Measurements from ENCODE around the gene MYH7.
"Not testable (repeated sequence)": the region's sequence is repeated elsewhere in the genome, so short reads cannot be mapped to it uniquely, and the experiment has no call there.

Gene MYH7

GRCh38 chr14:23386266-23386657 lies 49.2 kb downstream of the MYH7 start:
- not testable (repeated sequence) for DNase-seq (ENCODE audit: low read depth, low spot score)

GRCh38 chr14:23385642-23386265 lies 49.7 kb downstream of the MYH7 start:
- DNase-seq (ENCODE audit: low read depth, low spot score), result no peak

GRCh38 chr14:23385244-23385641 lies 50.2 kb downstream of the MYH7 start:
- no peak for DNase-seq (ENCODE audit: low read depth, low spot score)

GRCh38 chr14:23384364-23385080 lies 50.9 kb downstream of the MYH7 start:
- DNase-seq (ENCODE audit: low read depth, low spot score), result no peak

GRCh38 chr14:23382731-23383440 lies 52.6 kb downstream of the MYH7 start:
- no peak for DNase-seq (ENCODE audit: low read depth, low spot score)

GRCh38 chr14:23382276-23382675 lies 53.2 kb downstream of the MYH7 start:
- no peak for DNase-seq (ENCODE audit: low read depth, low spot score)

GRCh38 chr14:23381871-23382270 lies 53.6 kb downstream of the MYH7 start:
- DNase-seq (ENCODE audit: low read depth, low spot score), result no peak

GRCh38 chr14:23380976-23381375 lies 54.5 kb downstream of the MYH7 start:
- DNase-seq (ENCODE audit: low read depth, low spot score), result no peak

GRCh38 chr14:23380197-23380914 lies 55.1 kb downstream of the MYH7 start:
- no peak for DNase-seq (ENCODE audit: low read depth, low spot score)

GRCh38 chr14:23379366-23380196 lies 55.9 kb downstream of the MYH7 start:
- DNase-seq (ENCODE audit: low read depth, low spot score), result no peak

GRCh38 chr14:23378612-23379220 lies 56.7 kb downstream of the MYH7 start:
- DNase-seq (ENCODE audit: low read depth, low spot score), result no peak

GRCh38 chr14:23377573-23378563 lies 57.6 kb downstream of the MYH7 start:
- no peak for DNase-seq (ENCODE audit: low read depth, low spot score)

- no peak for DNase-seq (ENCODE audit: low read depth, low spot score)
Observed at GRCh38 chr14:23377198-23377550, 58.3 kb downstream of the MYH7 start.

GRCh38 chr14:23376482-23377197 lies 58.8 kb downstream of the MYH7 start, which contains the start of gene CMTM5:
CMTM5 (plus strand) TSS chr14:23377046; CDS start chr14:23377252, 206 bp downstream.
- no peak for DNase-seq (ENCODE audit: low read depth, low spot score)

- no peak for DNase-seq (ENCODE audit: low read depth, low spot score)
Observed at GRCh38 chr14:23375527-23376251, 59.8 kb downstream of the MYH7 start.

- no peak for DNase-seq (ENCODE audit: low read depth, low spot score)
Observed at GRCh38 chr14:23373041-23373440, 62.4 kb downstream of the MYH7 start.

GRCh38 chr14:23372509-23372908 lies 63.0 kb downstream of the MYH7 start, which contains the start of gene IL25:
IL25 (plus strand) TSS chr14:23372809.
- no peak for DNase-seq (ENCODE audit: low read depth, low spot score)

GRCh38 chr14:23371865-23372264 lies 63.6 kb downstream of the MYH7 start:
- DNase-seq (ENCODE audit: low read depth, low spot score), result no peak

All from smooth muscle cell of the brain vasculature (primary cell).